Erythroblast (primary cell): Measurements from ENCODE around the gene TEDC1.

Source experiments
- GATA1 ChIP-seq: IDR thresholded peaks from 2 replicates; pipeline ENCODE4 v1.6.1; 2011; ENCODE audit warnings: low read depth, mild to moderate bottlenecking, control low read depth, low read length, moderate library complexity
- POLR2A ChIP-seq: IDR thresholded peaks from 2 replicates; pipeline ENCODE4 v1.6.1; 2011; ENCODE audit warnings: mild to moderate bottlenecking, low read length

DNA sequence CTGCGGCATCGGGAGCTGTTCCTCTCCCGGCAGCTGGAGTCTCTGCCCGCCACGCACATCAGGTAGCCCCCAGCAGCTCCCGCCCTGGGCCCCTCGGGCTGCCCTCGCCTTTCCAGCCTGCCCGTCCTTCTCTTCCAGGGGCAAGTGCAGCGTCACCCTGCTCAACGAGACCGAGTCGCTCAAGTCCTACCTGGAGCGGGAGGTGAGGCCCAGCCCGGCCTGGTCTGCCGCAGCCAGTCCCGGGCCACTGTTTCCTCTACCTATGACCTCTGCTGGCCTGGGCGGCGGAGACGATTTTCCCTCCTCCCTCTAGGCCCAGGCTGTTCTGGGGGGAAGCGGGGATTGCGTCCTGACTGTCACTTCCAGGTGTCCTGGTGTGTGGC lies 40.9 kb upstream of the TEDC1 start:
- TF ChIP-seq POLR2A (no peak), GATA1 (no peak)
